Hematopoietic multipotent progenitor cell treated with erythropoietin and hydrocortisone succinate and interleukin-3 and kit ligand, for 15 days (in vitro differentiated cells): ENCODE results near the gene RAMP1.
"Not testable (repeated sequence)": the region's sequence is repeated elsewhere in the genome, so short reads cannot be mapped to it uniquely, and the experiment has no call there.

Source experiments
- DNase-seq: peaks from one replicate; pipeline ENCODE4 v3.0.0-alpha.2; 2015; ENCODE audit warnings: low spot score

RAMP1 gene

DNA sequence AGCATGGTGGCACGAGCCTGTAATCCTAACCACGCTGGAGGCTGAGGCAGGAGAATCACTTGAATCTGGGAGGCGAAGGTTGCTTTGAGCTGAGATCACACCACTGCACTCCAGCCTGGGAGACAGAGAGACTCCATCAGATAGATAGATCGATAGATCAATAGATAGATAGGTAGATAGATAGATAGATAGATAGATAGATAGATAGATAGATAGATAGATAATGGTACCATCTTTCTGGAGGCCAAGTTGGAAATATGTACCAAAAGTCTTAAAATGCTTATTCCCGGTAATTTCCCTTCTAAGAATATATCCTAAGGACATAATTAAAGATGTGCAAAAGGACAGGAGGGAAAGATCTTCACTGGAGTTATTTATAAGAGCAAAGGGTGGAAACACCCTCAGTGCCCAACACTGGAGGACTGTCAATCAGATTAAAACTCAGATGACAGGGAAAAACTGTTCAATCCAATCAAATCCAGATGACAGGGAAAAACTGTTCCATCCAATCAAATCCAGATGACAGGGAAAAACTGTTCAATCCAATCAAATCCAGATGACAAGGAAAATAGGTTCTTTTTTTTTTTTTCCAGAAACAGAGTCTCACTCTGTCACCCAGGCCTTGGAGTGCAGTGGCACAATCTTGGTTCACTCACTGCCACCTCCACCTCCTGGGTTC lies 58.4 kb downstream of the RAMP1 start:
- DNase-seq: no peak

DNA sequence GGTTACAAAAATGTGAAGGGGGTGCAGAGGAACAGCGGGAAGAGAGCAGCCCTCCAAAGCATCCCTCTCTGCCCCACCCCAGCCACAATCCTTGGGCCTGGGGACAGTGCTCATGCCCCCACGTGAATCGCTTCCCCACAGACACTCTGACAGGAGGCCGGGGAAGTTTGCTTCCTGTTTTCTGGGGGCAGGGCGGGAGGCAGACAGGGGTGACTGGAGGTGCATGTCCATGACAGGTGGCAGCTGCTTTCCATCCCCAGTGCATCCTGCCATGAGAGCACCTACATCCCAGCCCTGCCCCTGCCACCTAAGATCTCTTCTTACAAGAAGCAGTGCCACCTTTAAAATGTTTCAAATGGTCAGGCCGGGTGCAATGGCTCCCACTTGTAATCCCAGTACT lies 60.2 kb downstream of the RAMP1 start:
- no peak for DNase-seq

DNA sequence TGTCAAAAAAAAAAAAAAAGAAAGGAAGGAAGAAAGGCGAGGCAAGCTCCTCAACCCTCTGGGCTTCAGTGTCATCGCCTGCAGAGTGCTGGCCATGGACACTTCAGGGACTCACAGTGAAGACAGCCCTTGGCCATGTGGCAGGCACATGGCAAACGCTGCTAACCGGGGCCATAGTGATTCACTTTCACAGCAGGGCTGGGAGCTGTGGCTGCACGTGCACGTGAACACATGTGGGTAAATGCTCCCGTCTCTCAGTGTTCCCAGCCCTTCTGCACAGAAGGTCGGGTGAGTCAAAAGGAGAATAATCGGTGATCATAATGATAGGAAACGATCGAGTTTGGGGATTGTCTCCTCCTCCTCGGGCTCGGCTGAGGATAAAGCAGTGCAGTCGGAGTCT lies 61.2 kb downstream of the RAMP1 start:
- no peak for DNase-seq

DNA sequence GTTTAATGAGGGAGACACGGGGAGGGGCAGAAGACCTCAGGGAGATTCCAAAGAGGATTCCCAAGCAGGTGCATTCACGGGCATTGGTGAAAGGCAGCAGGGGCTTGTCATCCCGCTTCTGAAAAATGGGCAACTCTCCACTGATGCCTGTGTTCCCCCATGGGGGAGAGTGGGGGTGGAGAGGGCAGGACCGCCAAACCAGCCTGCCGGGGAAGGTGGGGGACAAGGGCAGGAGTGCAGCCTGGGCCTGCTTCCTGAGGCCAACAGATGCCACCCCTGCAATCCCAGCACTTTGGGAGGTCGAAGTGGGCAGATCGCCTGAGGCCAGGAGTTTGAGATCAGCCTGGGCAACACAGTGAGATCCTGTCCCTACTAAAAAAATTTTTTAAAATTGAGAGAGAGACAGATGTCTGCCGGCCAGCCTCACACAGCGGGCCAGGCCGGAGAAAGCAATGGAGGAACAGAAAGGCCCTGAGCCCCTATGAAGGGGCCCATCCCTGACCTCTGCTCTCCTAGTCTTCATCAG lies 62.6 kb downstream of the RAMP1 start:
- no peak for DNase-seq

DNA sequence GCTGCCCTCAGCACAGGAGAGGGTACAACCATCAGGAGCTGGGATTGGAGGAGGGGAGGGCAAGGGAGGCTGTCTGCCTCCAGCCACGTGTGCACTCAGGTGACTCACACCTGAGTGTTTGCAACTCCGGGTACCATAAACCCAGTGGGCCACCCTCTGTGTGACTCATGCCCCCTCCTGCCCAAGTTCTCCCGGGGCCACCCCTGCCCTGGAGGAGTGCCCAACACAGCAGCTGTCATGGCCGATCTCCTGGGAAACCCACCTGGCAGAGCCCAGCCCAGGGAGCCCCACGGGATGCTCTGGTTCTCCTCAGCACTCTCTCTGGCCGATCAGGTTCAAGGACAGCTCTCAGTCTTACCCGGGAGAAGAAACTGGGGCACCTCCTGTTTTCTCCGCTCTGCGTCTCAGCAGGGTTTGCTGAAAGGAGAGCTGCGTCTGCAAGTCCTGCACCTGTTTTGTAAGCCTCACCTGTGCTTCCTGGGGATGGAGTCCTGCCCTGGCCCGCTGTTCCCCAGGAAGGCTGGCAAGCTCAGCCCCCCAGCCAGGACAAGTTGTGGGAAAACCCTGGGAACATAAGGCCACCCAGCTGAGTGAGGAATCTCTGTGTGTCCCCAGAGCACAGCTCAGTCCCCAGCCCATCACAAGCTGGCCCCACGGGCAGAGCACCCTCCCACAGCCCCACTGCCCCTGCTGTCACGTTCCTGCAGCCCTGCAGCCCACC lies 63.4 kb downstream of the RAMP1 start:
- DNase-seq: no peak

DNA sequence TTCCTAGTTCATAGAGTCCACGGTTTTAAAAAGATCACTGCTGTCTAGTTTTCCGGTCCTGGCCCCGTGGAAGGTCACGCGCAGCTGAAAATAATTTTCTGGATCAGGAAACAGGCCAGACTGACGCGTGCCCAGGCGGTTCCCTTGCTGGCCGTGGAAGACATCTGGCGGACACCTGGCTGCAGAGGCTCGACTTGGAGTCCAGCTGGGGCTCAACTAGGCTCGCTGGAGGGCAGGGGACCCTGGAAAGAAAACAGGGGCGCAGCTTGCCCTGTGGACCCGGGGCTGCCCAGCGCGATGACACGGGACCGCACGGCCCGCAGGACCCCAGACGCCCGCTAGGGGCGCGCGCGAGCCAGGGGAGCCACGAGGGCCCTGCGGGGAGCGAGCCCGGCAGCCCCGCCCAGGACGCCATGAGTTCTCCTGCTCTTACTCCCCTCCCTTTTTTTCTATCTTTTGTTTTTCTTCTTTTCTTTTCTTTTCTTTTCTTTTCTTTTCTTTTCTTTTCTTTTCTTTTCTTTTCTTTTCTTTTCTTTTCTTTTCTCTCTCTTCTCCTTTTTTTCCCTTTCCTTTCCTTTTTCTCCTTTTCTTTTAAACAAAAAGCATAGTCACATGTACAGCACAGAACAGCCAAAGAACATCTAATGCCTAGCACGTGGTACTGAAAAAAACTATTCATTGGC lies 64.2 kb downstream of the RAMP1 start:
- peak; percentile 85 for DNase-seq

DNA sequence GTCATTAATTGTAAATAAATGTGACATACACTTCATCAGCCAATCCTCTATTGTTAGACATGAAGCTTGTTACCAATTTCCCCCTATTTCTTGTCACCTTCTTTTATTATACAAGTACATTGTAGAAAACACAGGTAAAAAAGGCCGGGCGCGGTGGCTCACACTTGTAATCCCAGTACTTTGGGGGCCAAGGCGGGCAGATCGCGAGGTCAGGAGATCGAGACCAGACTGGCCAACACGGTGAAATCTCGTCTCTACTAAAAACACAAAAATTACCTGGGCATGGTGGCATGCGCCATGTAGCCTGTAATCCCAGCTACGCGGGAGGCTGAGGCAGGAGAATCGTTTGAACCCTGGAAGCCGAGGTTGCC lies 64.7 kb downstream of the RAMP1 start:
- no peak for DNase-seq

DNA sequence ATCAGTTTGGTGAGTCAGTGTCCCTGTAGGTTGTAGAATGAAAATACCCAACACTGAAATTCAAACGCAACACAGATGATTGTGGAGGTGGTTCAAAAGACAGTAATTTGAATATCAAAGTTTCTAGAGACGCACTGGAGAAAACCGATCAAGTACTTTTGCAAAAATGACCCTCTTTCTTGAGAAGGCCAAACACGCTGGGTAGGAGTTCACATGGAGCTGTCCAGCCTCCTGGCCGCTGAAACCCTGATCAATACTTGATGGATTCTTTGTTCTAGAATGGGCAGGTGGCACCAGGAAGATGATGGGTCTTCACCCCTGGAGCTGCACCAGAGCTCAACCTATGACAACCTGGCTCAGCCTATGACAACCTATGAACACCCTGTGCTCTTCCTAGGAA lies 67.7 kb downstream of the RAMP1 start:
- DNase-seq: no peak

DNA sequence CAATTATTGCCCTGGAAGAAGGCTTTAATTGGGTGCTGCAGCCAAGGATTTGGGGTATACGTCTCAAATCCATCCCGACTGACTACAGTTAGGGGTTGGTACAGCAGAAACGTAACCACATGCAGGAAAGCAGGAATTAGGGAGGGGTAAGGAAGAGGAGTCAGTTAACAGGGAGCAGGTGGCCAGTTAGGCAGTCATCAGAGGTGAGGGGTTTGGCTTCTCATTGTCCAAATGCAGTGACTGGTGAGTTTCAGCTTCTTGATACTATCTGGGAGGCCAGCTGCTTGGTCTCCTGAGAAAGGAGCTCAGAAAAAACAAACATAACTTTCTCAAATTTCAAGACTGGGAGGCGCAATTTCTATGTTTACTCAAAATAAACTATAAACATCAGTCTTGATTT lies 68.6 kb downstream of the RAMP1 start:
- DNase-seq: no peak

DNA sequence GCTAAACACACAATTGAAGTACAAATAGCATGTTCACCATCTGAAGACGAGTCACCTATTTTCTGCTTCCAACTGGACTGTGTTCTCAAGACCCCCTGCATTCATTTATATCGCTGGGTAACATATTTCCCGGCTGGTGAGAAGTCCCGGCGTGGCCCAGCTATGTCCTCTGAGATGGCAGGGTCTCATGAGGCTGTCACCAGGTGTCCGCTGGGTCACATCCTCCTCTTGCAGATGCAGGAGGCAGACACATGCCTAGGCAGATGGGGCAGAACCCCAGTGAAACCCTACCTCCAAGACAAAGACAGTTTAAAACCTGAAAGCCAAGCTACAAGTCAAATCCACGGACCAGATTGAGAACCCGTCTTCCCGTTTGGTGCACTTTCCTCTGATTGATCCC lies 70.6 kb downstream of the RAMP1 start:
- no peak for DNase-seq

DNA sequence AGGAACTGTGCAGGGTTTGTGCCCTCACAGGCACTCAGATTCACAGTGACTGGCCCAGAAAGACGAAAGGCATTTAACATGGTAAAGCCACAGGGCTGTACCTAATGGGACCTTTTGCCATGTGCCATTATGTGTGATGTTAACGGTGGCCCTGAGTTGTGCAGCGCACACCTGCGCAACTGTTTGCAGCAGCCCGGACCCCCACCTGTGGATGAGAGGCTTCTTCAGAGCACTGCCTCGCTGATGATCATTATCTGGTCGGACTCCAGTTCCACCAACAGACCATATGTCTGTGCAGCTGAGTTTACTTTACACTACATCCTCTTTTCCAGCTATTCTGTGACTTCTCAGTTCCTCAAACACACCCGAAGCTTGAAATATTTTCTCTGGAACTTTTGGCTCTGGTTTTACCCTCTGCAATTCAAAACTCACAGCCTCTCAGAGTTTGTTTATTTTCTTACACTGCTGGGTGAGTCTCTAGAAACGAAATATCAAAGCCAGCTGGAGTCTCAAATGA lies 71.8 kb downstream of the RAMP1 start:
- no peak for DNase-seq

DNA sequence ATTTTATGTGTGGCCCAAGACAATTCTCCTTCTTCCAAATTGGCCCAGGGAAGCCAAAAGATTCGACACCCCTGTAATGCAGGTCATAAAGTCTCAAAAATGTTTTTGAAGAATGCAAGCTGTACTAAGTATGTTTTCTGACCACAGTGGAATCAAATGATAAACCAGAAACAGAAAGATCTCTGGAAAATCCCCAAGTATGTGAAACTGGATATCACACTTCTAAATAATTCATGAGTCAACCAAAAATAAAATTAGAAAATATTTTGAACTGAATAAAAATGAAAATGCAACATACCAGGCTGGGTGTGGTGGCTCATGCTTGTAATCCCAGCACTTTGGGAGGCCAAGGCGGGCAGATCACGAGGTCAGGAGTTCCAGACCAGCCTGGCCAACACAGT lies 73.3 kb downstream of the RAMP1 start:
- DNase-seq: no peak

DNA sequence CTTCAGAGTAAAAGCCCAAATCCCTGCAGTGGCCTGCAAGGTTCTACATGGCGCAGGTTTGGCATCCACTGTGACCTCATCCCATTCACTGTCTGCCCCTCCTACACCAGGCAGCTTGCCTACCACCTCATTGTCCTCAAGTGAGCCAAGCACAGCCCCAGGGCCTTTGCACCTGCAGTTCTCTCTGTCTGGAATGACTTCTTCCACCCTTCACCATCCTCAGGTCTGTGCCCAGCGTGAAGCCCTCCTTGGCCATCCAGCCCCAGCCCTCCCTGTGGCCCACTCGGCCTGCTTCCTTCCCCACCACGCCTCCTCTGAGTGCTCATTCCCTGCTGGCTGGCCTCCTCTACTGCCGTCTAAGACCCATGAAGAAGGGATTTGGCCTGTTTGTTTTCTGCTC lies 74.8 kb downstream of the RAMP1 start:
- DNase-seq: no peak

DNA sequence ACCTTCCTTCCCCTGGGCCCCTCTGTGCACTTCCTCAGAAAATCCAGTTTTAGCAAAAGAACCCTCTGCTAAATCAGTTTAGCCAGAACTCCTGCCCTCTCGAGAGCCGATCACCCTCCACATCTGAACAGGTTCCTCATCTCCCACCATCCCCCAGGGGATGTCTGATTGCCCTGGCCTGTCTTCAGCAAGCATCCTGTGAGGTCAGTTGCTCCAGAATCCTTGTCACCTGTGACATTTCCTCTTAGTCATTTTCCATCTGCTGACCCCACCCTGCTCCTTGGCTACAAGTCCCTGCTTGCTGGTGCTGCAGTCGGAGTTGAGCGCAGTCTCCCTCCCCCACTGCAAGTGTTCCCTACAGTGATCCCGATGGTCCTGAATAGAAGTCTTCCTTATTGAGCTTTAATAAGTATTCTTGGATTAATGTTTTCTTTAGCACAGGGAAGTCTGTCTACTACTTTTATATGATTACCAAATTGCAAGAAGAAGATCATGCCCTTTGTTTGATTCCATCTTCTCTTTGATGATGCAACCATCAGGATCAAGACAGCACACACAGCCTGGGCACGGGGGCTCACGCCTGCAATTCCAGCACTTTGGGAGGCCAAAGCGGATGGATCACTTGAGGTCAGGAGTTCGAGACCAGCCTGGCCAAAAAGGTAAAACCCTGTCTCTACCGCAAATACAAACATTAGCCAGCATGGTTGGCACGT lies 76.5 kb downstream of the RAMP1 start:
- no peak for DNase-seq

DNA sequence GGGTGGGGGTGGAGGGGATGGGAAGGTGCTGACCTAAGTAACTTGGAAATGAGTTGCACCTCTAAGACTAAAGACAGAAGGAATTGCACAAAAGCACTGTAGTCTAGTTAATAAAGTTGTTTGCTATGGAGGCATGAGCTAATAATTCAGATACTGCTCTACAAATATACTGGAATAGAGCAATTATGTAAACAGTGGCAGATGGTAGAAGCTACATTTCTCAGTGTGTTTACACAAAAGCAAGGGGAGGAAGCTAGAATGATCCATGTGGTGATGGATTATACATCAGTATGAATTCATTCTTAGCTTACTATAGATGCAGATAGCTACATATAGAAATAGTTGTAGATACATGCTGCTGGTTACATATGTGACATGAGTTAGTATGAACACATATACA lies 79.8 kb downstream of the RAMP1 start:
- no peak for DNase-seq

DNA sequence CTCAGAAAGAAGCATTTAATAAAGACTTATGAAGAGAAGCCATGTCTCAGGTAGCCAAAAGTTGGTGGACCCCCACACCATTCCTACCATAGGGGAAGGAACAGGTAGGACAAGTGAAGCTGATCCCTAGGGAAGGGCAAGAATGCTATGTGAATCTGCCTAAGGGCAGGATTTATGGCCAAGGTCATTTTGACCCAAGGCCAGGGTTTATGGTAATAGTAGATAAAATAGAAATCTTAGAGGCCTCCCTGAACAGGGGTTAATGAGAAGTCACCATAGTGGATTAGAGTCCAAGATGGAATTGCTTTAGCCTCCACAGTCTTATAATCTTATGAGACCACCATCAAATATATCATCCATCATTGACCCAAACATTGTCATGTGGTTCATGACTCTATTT lies 81.4 kb downstream of the RAMP1 start:
- DNase-seq: no peak

DNA sequence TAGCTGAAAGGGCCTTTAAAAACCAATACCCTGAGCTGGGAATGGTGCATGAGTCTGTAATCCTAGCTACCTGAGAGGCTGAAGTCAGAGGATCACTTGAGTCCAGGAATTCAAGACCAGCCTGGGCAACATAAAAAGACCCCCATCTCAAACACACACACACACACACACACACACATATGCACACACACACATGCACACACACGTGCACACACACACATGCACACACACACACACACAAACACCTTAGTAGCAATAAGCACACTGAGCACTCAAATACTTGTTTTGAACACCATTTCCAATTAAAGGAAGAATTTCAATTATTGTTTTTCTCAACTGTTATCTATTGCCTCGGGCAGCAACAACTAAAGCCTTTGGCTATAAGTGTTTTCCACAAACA lies 81.8 kb downstream of the RAMP1 start:
- DNase-seq: no peak

DNA sequence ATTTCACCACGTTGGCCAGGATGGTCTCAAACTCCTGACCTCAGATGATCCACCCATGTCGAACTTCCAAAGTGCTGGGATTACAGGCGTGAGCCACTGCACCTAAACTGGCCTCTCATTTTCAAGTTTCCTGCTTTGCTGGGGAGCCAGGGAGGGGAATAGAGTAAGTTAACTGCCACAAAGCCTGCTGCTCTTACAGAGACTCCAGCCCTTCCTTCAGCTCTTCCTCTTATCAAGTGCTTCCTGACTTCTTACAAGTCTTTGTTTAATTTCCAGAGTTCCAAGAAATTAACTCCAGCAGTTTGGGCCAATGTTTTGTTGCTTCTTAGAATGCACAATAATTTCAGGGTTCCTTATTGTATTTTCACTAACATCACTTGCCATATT lies 83.1 kb downstream of the RAMP1 start:
- DNase-seq: no peak

DNA sequence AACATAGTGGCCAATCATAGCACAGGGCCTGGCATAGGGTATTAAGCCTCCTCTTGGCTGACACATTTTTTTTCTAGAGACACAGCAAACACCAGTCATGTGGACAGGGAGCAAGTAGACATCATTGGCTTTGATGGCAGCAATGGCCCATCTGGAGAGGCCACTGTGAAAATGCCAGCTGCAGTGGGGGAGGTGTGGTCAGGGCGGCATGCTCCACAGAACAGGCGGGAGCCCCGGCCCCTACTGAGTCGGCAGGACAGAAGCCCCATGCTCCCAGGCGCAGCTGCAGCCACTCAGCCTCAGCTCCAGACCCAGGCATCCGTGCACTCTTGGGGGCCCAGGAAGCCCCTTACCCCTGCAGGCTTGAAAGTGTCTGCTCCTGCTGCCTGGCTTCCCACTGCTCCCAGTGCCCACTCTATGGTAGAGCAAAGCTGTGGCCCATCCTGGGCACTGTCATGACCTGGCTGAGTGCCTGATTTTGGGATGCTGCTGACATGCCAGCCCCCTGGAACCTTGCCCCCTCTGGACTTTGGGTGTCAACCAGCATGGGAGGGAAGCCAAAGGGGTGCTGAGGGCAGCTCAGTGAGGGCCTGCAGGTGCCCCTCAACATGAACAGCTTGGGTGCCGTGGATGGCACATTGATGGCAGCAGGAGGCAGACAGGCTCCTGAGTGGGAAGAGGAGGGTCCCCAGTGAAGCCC lies 84.1 kb downstream of the RAMP1 start:
- DNase-seq: no peak

DNA sequence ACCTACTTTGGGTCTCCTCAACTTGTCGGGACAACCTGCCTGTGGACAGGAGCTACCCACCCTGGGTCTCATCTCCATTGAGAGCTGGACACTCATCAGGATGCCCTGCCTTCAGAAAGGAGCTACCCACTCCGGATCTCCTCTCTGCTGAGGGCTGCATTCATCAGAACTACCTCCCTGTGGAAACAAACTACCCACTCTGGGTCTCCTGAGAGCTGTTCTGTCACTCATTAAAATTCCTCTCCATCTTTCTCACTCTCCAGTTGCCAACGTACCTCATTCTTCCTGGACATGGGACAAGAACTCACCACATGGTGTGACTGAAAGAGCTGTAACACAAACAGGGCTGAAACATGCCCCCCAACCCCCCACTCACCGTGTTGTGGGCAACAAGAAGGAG lies 84.9 kb downstream of the RAMP1 start:
- DNase-seq: no peak

DNA sequence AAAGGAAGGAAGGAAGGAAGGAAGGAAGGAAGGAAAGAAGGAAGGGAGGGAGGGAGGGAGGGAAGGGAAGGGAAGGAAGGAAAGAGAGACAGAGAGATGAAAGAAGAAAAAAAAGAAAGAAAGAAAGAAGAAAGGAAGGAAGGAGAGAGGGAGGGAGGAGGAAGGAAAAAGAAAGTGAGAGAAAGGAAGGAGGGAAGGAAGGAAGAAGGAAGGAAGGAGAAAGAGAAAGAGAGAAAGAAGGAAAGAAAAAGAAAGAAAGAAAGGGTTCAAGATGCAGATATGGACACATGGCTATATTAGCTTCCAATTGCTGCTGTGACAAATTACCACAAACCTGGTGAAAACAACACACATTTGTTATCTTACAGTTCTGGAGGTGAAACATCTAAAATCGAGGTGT lies 87.0 kb downstream of the RAMP1 start:
- DNase-seq: no peak

DNA sequence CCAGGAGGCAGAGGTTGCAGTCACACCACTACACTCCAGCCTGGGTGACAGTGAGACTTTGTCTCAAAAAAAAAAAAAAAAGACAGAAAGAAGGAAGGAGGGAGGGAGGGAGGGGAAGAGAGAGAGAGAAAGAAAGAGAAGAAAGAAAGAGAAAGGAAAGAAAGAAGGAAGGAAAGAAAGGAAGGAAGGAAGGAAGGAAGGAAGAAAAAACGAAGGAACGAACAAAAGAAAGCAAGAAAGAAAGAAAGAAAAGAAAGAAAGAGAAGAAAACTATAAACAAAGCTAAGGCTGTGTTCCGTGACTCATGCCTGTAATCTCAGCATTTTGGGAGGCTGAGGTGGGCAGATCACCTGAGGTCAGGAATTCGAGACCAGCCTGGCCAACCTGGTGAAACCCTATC lies 91.9 kb downstream of the RAMP1 start:
- DNase-seq: not testable (repeated sequence)
